Measurements from ENCODE around the gene LIPF.
"Not testable (repeated sequence)": the region's sequence is repeated elsewhere in the genome, so short reads cannot be mapped to it uniquely, and the experiment has no call there.

LIPF gene

GRCh38 chr10:88659725-88660597, 4.3 kb upstream of the LIPF start:
- Mint-ChIP-seq H3K27me3 (peaks cover 18% of the 10 kb centered on the region), H3K36me3 (ENCODE audit: low read depth) (no peaks in the 10 kb centered on the region), H3K4me3 (no peak overlapping the region), H3K4me1 (ENCODE audit: low read depth) (no peaks in the 10 kb centered on the region), H3K9me3 (no peaks in the 10 kb centered on the region), H3K27ac (no peak overlapping the region)
- DNase-seq = no peak

GRCh38 chr10:88660598-88660884, 3.7 kb upstream of the LIPF start:
- no peak for DNase-seq
- Mint-ChIP-seq H3K27me3 (peaks cover 17% of the 10 kb centered on the region), H3K36me3 (ENCODE audit: low read depth) (no peaks in the 10 kb centered on the region), H3K4me3 (no peak overlapping the region), H3K27ac (no peak overlapping the region), H3K4me1 (ENCODE audit: low read depth) (no peaks in the 10 kb centered on the region), H3K9me3 (no peaks in the 10 kb centered on the region)

DNA sequence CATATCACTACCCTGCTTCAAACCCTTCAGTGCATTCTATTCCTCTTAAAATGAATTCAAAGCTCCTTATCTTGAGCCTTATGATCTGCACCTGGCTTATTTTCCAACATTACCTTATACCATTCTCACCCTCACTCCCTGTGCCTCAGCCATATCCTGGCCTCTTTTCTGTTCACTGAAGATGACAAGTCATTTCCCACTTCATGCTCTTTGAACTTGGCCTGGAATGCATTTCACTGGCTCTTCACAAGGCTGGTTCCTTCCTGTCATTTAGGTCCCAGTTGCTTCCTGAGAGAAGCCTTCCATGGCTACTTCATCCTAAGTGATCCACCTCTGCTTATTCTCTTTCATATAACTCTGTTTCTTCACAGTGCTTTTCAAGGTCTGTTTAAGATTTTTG, 3.2 kb upstream of the LIPF start:
- Mint-ChIP-seq H3K36me3 (ENCODE audit: low read depth) (no peaks in the 10 kb centered on the region), H3K27me3 (peaks cover 15% of the 10 kb centered on the region), H3K4me1 (ENCODE audit: low read depth) (no peaks in the 10 kb centered on the region), H3K4me3 (no peak overlapping the region), H3K27ac (no peak overlapping the region), H3K9me3 (no peaks in the 10 kb centered on the region)
- DNase-seq = no peak

- Mint-ChIP-seq H3K27me3 (peaks cover 15% of the 10 kb centered on the region), H3K9me3 (no peaks in the 10 kb centered on the region), H3K4me1 (ENCODE audit: low read depth) (no peaks in the 10 kb centered on the region), H3K36me3 (ENCODE audit: low read depth) (no peaks in the 10 kb centered on the region), H3K27ac (no peak overlapping the region), H3K4me3 (no peak overlapping the region)
- no peak for DNase-seq
These were observed 2.7 kb upstream of the LIPF start for GRCh38 chr10:88661577-88661976.

DNA sequence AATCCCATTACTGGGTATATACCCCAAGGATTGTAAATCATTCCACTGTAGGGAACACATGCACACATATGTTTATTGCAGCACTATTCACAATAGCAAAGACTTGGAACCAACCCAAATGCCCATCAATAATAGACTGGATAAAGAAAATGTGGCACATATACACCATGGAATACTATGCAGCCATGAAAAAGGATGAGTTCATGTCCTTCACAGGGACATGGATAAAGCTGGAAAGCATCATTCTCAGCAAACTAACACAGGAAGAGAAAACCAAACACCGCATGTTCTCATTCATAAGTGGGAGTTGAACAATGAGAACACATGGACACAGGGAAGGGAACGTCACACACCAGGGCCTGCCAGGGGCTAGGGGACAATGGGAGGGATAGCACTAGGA, 1.1 kb upstream of the LIPF start:
- not testable (repeated sequence) for DNase-seq; H3K36me3 Mint-ChIP-seq (ENCODE audit: low read depth); H3K9me3 Mint-ChIP-seq; H3K4me3 Mint-ChIP-seq; H3K4me1 Mint-ChIP-seq (ENCODE audit: low read depth); H3K27ac Mint-ChIP-seq
- peaks cover 15% of the 10 kb centered on the region for H3K27me3 Mint-ChIP-seq

- Mint-ChIP-seq H3K9me3 (no peaks in the 10 kb centered on the region), H3K4me3 (no peak overlapping the region), H3K27ac (no peak overlapping the region), H3K27me3 (peaks cover 10% of the 10 kb centered on the region), H3K4me1 (ENCODE audit: low read depth) (peaks cover 27% of the 10 kb centered on the region), H3K36me3 (ENCODE audit: low read depth) (no peaks in the 10 kb centered on the region)
- DNase-seq = no peak
These were observed 4.2 kb downstream of the LIPF start for GRCh38 chr10:88668465-88668864.

GRCh38 chr10:88670497-88670896, 6.3 kb downstream of the LIPF start:
- Mint-ChIP-seq H3K27ac (peak overlapping the region; percentile 63), H3K27me3 (peaks cover 13% of the 10 kb centered on the region), H3K4me3 (no peak overlapping the region), H3K36me3 (ENCODE audit: low read depth) (no peaks in the 10 kb centered on the region), H3K9me3 (no peaks in the 10 kb centered on the region), H3K4me1 (ENCODE audit: low read depth) (peaks cover 27% of the 10 kb centered on the region)
- no peak for DNase-seq

DNA sequence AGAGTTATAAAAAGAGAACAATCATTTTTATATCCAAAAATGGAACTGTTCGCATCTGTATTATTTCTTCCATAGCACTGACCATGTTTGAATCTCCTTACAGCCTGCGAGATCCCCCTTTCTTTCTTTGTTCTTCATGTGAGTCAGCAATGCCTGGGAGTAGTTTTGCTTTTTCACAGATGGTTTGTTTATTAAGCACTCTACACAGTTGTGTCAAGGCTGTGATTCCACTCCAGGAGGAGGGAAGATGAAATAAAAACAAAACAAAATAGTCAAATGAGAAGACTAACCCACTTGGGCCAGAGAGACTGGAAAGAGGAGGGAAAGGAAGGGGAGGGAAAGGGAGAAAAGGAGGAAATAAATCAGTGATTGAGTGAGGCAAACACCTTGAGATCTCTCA, 7.8 kb downstream of the LIPF start:
- no peaks in the 10 kb centered on the region for H3K36me3 Mint-ChIP-seq (ENCODE audit: low read depth)
- no peak overlapping the region for H3K4me3 Mint-ChIP-seq
- no peak for DNase-seq
- H3K9me3 Mint-ChIP-seq = no peaks in the 10 kb centered on the region
- H3K27ac Mint-ChIP-seq = no peak overlapping the region
- H3K27me3 Mint-ChIP-seq = peaks cover 13% of the 10 kb centered on the region
- peaks cover 27% of the 10 kb centered on the region for H3K4me1 Mint-ChIP-seq (ENCODE audit: low read depth)

GRCh38 chr10:88676283-88677060, 12.2 kb downstream of the LIPF start:
- H3K27ac Mint-ChIP-seq = no peak overlapping the region
- H3K9me3 Mint-ChIP-seq = no peaks in the 10 kb centered on the region
- no peak overlapping the region for H3K4me3 Mint-ChIP-seq
- no peak for DNase-seq
- no peaks in the 10 kb centered on the region for H3K36me3 Mint-ChIP-seq (ENCODE audit: low read depth)
- peaks cover 8% of the 10 kb centered on the region for H3K27me3 Mint-ChIP-seq
- H3K4me1 Mint-ChIP-seq (ENCODE audit: low read depth) = peaks cover 7% of the 10 kb centered on the region

DNA sequence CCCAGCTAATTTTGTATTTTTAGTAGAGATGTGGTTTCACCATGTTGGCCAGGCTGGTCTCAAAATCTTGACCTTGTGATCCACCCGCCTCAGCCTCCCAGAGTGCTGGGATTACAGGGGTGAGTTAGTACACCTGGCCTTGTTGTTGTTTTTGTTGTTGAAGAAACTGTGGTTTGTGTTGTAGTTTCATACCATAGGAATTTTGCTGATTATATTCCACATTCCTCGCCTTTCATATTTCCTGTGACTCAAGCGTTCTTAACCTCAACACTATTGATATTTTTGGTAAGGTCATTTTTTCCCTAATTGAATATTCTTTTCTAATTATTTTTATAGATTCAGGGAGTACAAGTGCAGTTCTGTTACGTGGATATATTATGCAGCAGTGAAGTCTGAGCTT, 16.7 kb downstream of the LIPF start:
- no peak for DNase-seq
- Mint-ChIP-seq H3K36me3 (ENCODE audit: low read depth) (no peaks in the 10 kb centered on the region), H3K27ac (no peak overlapping the region), H3K4me1 (ENCODE audit: low read depth) (no peaks in the 10 kb centered on the region), H3K9me3 (no peaks in the 10 kb centered on the region), H3K27me3 (peaks cover 9% of the 10 kb centered on the region), H3K4me3 (no peak overlapping the region)

DNA sequence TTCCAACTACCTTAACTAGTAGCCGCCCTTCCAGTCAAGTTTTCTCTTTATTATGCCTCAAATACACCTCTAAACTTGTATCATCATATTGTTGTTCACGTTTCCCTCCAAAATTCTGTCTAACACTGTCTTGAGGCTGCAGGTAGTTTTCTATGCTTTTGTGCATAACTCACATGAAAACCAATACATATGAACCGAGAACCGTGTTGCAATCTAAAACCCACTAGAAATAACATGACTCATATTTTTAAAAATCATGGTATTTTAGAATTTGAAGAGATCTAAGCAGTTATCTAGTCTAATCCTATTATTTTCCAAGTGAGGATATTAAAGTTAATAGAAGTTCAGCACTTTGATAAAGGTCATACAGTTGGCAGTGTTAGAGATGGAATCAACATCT, 18.2 kb downstream of the LIPF start:
- H3K27me3 Mint-ChIP-seq = peaks cover 9% of the 10 kb centered on the region
- no peak overlapping the region for H3K4me3 Mint-ChIP-seq
- DNase-seq = no peak
- H3K27ac Mint-ChIP-seq = no peak overlapping the region
- no peaks in the 10 kb centered on the region for H3K36me3 Mint-ChIP-seq (ENCODE audit: low read depth)
- H3K9me3 Mint-ChIP-seq = no peaks in the 10 kb centered on the region
- no peaks in the 10 kb centered on the region for H3K4me1 Mint-ChIP-seq (ENCODE audit: low read depth)

GRCh38 chr10:88687853-88688467, 23.7 kb downstream of the LIPF start:
- Mint-ChIP-seq H3K4me1 (ENCODE audit: low read depth) (no peaks in the 10 kb centered on the region), H3K4me3 (no peak overlapping the region), H3K36me3 (ENCODE audit: low read depth) (no peaks in the 10 kb centered on the region), H3K27me3 (peaks cover 7% of the 10 kb centered on the region), H3K27ac (no peak overlapping the region), H3K9me3 (no peaks in the 10 kb centered on the region)
- no peak for DNase-seq

DNA sequence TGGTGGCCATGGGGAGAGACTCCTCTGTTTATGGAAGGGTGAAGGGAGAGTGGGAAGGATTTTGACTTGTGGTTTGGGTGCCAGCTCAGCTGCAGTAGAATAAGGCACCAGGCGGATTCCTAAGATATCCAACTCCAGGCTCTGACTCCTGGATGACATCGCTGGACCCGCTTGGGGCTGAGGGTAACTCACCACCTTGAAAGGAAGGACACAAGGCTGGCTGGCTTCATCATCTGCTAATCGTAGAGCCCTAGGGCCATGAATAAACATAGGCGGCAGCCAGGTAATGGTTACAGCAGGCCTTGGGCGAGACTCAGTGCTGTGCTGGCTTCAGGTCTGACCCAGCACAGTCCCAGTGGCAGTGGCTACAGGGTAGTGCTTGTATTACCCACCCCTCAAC, 25.1 kb downstream of the LIPF start:
- H3K27me3 Mint-ChIP-seq = peaks cover 6% of the 10 kb centered on the region
- H3K36me3 Mint-ChIP-seq (ENCODE audit: low read depth) = no peaks in the 10 kb centered on the region
- H3K4me3 Mint-ChIP-seq = no peak overlapping the region
- H3K9me3 Mint-ChIP-seq = no peaks in the 10 kb centered on the region
- no peak for DNase-seq
- no peaks in the 10 kb centered on the region for H3K4me1 Mint-ChIP-seq (ENCODE audit: low read depth)
- no peak overlapping the region for H3K27ac Mint-ChIP-seq

DNA sequence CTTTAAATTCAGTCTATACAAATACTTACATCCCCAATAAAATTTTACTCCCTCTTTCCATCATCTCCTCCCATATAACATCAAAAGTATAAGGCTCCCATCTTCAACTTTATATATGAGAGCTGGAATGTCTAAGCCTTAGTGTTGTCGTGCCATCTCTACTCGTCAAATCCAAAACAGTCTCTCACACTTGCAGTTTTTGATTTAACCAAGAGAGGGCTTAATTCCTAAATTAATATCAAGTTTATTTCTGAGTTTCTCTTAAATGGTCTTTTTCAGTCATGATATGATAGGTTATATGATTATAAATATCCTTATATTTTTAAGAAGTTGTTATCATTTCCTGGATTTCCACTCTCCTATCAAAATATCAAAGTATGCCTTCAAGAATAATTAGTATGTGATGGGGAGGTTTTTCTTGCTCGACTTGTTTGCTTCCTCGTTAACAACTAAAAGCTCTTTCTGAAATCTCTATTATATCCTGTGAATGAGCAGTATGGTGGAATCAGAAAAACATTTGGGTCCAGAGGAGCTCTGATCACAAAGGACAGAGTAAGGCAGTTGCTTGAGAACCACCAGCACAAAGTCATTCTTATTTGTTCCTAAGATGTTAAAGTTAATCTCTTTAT, 29.3 kb downstream of the LIPF start:
- no peak for DNase-seq
- Mint-ChIP-seq H3K9me3 (no peaks in the 10 kb centered on the region), H3K36me3 (ENCODE audit: low read depth) (no peaks in the 10 kb centered on the region), H3K27me3 (peaks cover 17% of the 10 kb centered on the region), H3K27ac (no peak overlapping the region), H3K4me3 (no peak overlapping the region), H3K4me1 (ENCODE audit: low read depth) (no peaks in the 10 kb centered on the region)
